Effector memory CD4-positive, alpha-beta T cell (primary cell): Measurements from ENCODE around the gene NDUFAF8.

Source experiments
- DNase-seq, 3 donors: peaks; one replicate each; pipeline ENCODE4 v3.0.0-alpha.2; 2020
- H3K27ac ChIP-seq: 2 replicates; pipeline ENCODE4 v1.7.0; 2013; ENCODE audit warnings: mild to moderate bottlenecking, low read length, moderate library complexity; ENCODE audit not compliant: insufficient read depth, poor library complexity, severe bottlenecking
- H3K27me3 ChIP-seq: replicated peaks from 2 replicates; pipeline ENCODE4 v1.7.0; 2013; ENCODE audit warnings: mild to moderate bottlenecking, low read length; ENCODE audit not compliant: insufficient read depth, control insufficient read depth, poor library complexity, severe bottlenecking
- H3K36me3 ChIP-seq: 2 replicates; pipeline ENCODE4 v1.7.0; 2013; ENCODE audit warnings: mild to moderate bottlenecking, low read length, moderate library complexity; ENCODE audit not compliant: control insufficient read depth, insufficient read depth
- H3K4me1 ChIP-seq: 2 replicates; pipeline ENCODE4 v1.7.0; 2013; ENCODE audit warnings: low read length, mild to moderate bottlenecking; ENCODE audit not compliant: control insufficient read depth, insufficient read depth, poor library complexity, severe bottlenecking
- H3K4me3 ChIP-seq: 2 replicates; pipeline ENCODE4 v1.7.0; 2013; ENCODE audit warnings: low read length, low read depth, mild to moderate bottlenecking; ENCODE audit not compliant: insufficient read depth, poor library complexity, severe bottlenecking
- H3K9me3 ChIP-seq: 2 replicates; pipeline ENCODE4 v1.7.0; 2013; ENCODE audit warnings: mild to moderate bottlenecking, low read length, moderate library complexity; ENCODE audit not compliant: control insufficient read depth

Gene NDUFAF8

GRCh38 chr17:81285179-81285878 lies 46.2 kb downstream of the NDUFAF8 start:
- Histone ChIP-seq H3K36me3 (peaks cover 32% of the 10 kb centered on the region), H3K4me1 (peaks cover 43% of the 10 kb centered on the region), H3K9me3 (no peaks in the 10 kb centered on the region), H3K27ac (peak overlapping the region; percentile 65), H3K27me3 (no peaks in the 10 kb centered on the region), H3K4me3 (peak overlapping the region; percentile 69)
- DNase-seq: peak; percentile 33 to 43 (median 36)

- peaks cover 43% of the 10 kb centered on the region for H3K4me1 ChIP-seq
Observed at GRCh38 chr17:81285894-81286293, 46.8 kb downstream of the NDUFAF8 start.

GRCh38 chr17:81286491-81287145 lies 47.5 kb downstream of the NDUFAF8 start:
- Histone ChIP-seq H3K27ac (peak overlapping the region; percentile 65), H3K4me1 (peaks cover 43% of the 10 kb centered on the region), H3K4me3 (no peak overlapping the region), H3K36me3 (peaks cover 21% of the 10 kb centered on the region), H3K9me3 (no peaks in the 10 kb centered on the region), H3K27me3 (no peaks in the 10 kb centered on the region)
- no peak for DNase-seq

More at GRCh38 chr17:81285894-81286293, 46.8 kb downstream of the NDUFAF8 start:
- Histone ChIP-seq H3K27ac (peak overlapping the region; percentile 65), H3K36me3 (peaks cover 26% of the 10 kb centered on the region), H3K27me3 (no peaks in the 10 kb centered on the region), H3K9me3 (no peaks in the 10 kb centered on the region), H3K4me3 (peak overlapping the region; percentile 69)
- no peak for DNase-seq

GRCh38 chr17:81287152-81287551 lies 48.0 kb downstream of the NDUFAF8 start:
- peaks cover 43% of the 10 kb centered on the region for H3K4me1 ChIP-seq
- H3K27ac ChIP-seq: peak overlapping the region; percentile 65
- no peaks in the 10 kb centered on the region for H3K9me3 ChIP-seq
- H3K36me3 ChIP-seq: peaks cover 16% of the 10 kb centered on the region
- no peak overlapping the region for H3K4me3 ChIP-seq
- DNase-seq: no peak
- no peaks in the 10 kb centered on the region for H3K27me3 ChIP-seq

- no peaks in the 10 kb centered on the region for H3K9me3 ChIP-seq
- no peaks in the 10 kb centered on the region for H3K27me3 ChIP-seq
- H3K4me3 ChIP-seq: no peak overlapping the region
- peaks cover 43% of the 10 kb centered on the region for H3K4me1 ChIP-seq
- peak overlapping the region; percentile 65 for H3K27ac ChIP-seq
- H3K36me3 ChIP-seq: peaks cover 9% of the 10 kb centered on the region
- DNase-seq: no peak
Observed at GRCh38 chr17:81287741-81288430, 48.8 kb downstream of the NDUFAF8 start.

- no peak overlapping the region for H3K27ac ChIP-seq
- H3K9me3 ChIP-seq: no peaks in the 10 kb centered on the region
- DNase-seq: no peak
- peaks cover 43% of the 10 kb centered on the region for H3K4me1 ChIP-seq
- peaks cover 5% of the 10 kb centered on the region for H3K36me3 ChIP-seq
- H3K27me3 ChIP-seq: no peaks in the 10 kb centered on the region
- H3K4me3 ChIP-seq: no peak overlapping the region
Observed at GRCh38 chr17:81288715-81289114, 49.6 kb downstream of the NDUFAF8 start.

- no peak overlapping the region for H3K27ac ChIP-seq
- H3K4me1 ChIP-seq: peaks cover 40% of the 10 kb centered on the region
- peaks cover 5% of the 10 kb centered on the region for H3K36me3 ChIP-seq
- no peaks in the 10 kb centered on the region for H3K27me3 ChIP-seq
- no peaks in the 10 kb centered on the region for H3K9me3 ChIP-seq
- no peak for DNase-seq
- no peak overlapping the region for H3K4me3 ChIP-seq
Observed at GRCh38 chr17:81289627-81290026, 50.5 kb downstream of the NDUFAF8 start.

- peaks cover 35% of the 10 kb centered on the region for H3K4me1 ChIP-seq
Observed at GRCh38 chr17:81290230-81290629, 51.1 kb downstream of the NDUFAF8 start.

More at GRCh38 chr17:81290230-81290629, 51.1 kb downstream of the NDUFAF8 start:
- no peak overlapping the region for H3K4me3 ChIP-seq
- H3K27me3 ChIP-seq: no peaks in the 10 kb centered on the region
- DNase-seq: no peak
- no peak overlapping the region for H3K27ac ChIP-seq
- H3K9me3 ChIP-seq: no peaks in the 10 kb centered on the region
- H3K36me3 ChIP-seq: peaks cover 5% of the 10 kb centered on the region
